ENCODE data around the gene KRTAP2-3. TPM values are rescaled to one million over a fixed set of nuclear protein-coding genes. Genes with fewer than 3 reads are reported as not detected.
"Not testable (repeated sequence)": the region's sequence is repeated elsewhere in the genome, so short reads cannot be mapped to it uniquely, and the experiment has no call there.

The KRTAP2-3 gene
- total and polyA plus RNA-seq, 2 of the 4 experiments (the other 2 are of a cell fraction): 1.4 to 35.2 TPM

GRCh38 chr17:41065829-41066624, 6.1 kb upstream of the KRTAP2-3 start, which contains the start of gene KRTAP2-4 (continued):
- TF ChIP-seq CEBPB (IDR thresholded peaks at IDR 0.05; ENCODE audit: low read depth, low read length) (peak; percentile 99), NFE2L2 (IDR thresholded peaks at IDR 0.05; ENCODE audit: low read depth, low read length) (peak; percentile 56; the same call in 1 of the 2 replicates)

- H2AFZ ChIP-seq (replicated peaks; ENCODE audit: low read length, poor library complexity); H3K9me1 ChIP-seq (ENCODE audit: insufficient read depth, low read length); H3K4me2 ChIP-seq (ENCODE audit: low read depth, low read length); DNase-seq; ATAC-seq (ENCODE audit: low read depth); H4K20me1 ChIP-seq (ENCODE audit: insufficient read depth, low read length); H3K9me3 ChIP-seq (ENCODE audit: control insufficient read depth, insufficient read depth, low read length); POLR2A ChIA-PET (ENCODE audit: unreplicated experiment); H3K27ac ChIP-seq (ENCODE audit: insufficient read depth, low read length); H3K23ac ChIP-seq (ENCODE audit: low read depth, low read length); H3K79me1 ChIP-seq (ENCODE audit: low read depth in 1 of 2, low read length in 2 of 2); CTCF ChIA-PET; H3K27me3 ChIP-seq (ENCODE audit: control insufficient read depth, insufficient read depth, low read length); H3K36me3 ChIP-seq (ENCODE audit: control insufficient read depth, insufficient read depth, low read length); H2AK9ac ChIP-seq (replicated peaks; ENCODE audit: low read depth, low read length, poor library complexity); in situ Hi-C loops (cut with MboI; ENCODE audit: low sequenced_read_pairs); H3K9ac ChIP-seq (ENCODE audit: low read depth, low read length); intact Hi-C loops (cut with micrococcal nuclease); dilution Hi-C loops (cut with HindIII; ENCODE audit: low sequenced_read_pairs, unreplicated experiment); BruUV-seq (replicated peaks); H3K4me3 ChIP-seq (ENCODE audit: insufficient read depth, low read depth, low read length); H3K56ac ChIP-seq (ENCODE audit: extremely low read depth, insufficient read depth, low read length): not testable (repeated sequence)
- Histone ChIP-seq H2BK20ac (ENCODE audit: low read depth, low read length) (peak overlapping the region; percentile 98), H3K18ac (ENCODE audit: low read depth, low read length) (peak overlapping the region; percentile 75; the same call in 1 of the 2 replicates), H4K5ac (ENCODE audit: low read depth, low read length) (peak overlapping the region; percentile 67; the same call in 1 of the 2 replicates), H3K4me1 (ENCODE audit: control insufficient read depth, insufficient read depth, low read length) (peaks cover 11% of the 10 kb centered on the region; the same call in 1 of the 2 replicates), H2BK15ac (ENCODE audit: low read depth, low read length) (peak overlapping the region; percentile 95), H2AK5ac (ENCODE audit: low read depth, low read length) (peak overlapping the region; percentile 91; the same call in 1 of the 2 replicates), H3K4ac (ENCODE audit: low read depth, low read length) (peak overlapping the region; percentile 80), H4K91ac (ENCODE audit: insufficient read depth, low read depth, low read length) (peak overlapping the region; percentile 83), H3K14ac (replicated peaks; ENCODE audit: low read depth, low read length) (peak overlapping the region; percentile 79), H4K8ac (ENCODE audit: low read depth in 2 of 2, low read length in 2 of 2) (peak overlapping the region; percentile 33 to 71; a peak in 3 of 4 replicates), H2BK5ac (ENCODE audit: low read depth, low read length, poor library complexity, severe bottlenecking) (peak overlapping the region; percentile 42), H2BK120ac (ENCODE audit: low read depth, low read length) (peak overlapping the region; percentile 97)
- WGBS, 2 experiments (ENCODE audit: extremely low coverage in 2 of 2, insufficient read length in 1 of 2): 90% methylated on average over 2 of the region's 16 CpGs; no CpG with 5 or more reads in 1 of the 2 experiments
Observed at GRCh38 chr17:41065016-41065689, 5.2 kb upstream of the KRTAP2-3 start.
